VCaP (cell line): ENCODE results near the gene RPL41.

Source experiments
- H3K27ac ChIP-seq: fragments of 450-650 bp; 2 replicates; pipeline ENCODE4 v1.5.1; 2017
- TF ChIP-seq, protein P1 (sequence below): fragments of 450-650 bp; conservative IDR thresholded peaks from 2 replicates; pipeline ENCODE4 v1.5.1; 2017; ENCODE audit warnings: mild to moderate bottlenecking, moderate library complexity

RPL41 gene

DNA sequence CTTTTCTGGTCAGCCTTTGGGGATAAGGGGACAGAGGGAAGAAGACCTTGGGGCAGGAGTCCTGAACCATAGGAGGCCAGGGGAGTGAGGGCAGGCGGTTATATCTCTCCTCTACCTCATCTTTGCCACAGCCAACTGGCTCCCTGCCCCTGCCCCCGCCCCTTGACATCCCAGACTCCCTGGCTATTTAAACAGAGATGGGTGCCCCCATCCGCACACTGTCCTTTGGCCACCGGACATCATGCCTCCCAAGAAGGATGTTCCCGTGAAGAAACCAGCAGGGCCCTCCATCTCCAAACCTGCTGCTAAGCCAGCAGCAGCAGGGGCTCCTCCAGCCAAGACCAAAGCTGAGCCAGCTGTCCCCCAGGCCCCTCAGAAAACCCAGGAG lies 37.2 kb downstream of the RPL41 start:
- no peak overlapping the region; the same call in 1 of the 2 replicates for H3K27ac ChIP-seq
- TF ChIP-seq, protein P1, sequence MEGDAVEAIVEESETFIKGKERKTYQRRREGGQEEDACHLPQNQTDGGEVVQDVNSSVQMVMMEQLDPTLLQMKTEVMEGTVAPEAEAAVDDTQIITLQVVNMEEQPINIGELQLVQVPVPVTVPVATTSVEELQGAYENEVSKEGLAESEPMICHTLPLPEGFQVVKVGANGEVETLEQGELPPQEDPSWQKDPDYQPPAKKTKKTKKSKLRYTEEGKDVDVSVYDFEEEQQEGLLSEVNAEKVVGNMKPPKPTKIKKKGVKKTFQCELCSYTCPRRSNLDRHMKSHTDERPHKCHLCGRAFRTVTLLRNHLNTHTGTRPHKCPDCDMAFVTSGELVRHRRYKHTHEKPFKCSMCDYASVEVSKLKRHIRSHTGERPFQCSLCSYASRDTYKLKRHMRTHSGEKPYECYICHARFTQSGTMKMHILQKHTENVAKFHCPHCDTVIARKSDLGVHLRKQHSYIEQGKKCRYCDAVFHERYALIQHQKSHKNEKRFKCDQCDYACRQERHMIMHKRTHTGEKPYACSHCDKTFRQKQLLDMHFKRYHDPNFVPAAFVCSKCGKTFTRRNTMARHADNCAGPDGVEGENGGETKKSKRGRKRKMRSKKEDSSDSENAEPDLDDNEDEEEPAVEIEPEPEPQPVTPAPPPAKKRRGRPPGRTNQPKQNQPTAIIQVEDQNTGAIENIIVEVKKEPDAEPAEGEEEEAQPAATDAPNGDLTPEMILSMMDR: no peak

DNA sequence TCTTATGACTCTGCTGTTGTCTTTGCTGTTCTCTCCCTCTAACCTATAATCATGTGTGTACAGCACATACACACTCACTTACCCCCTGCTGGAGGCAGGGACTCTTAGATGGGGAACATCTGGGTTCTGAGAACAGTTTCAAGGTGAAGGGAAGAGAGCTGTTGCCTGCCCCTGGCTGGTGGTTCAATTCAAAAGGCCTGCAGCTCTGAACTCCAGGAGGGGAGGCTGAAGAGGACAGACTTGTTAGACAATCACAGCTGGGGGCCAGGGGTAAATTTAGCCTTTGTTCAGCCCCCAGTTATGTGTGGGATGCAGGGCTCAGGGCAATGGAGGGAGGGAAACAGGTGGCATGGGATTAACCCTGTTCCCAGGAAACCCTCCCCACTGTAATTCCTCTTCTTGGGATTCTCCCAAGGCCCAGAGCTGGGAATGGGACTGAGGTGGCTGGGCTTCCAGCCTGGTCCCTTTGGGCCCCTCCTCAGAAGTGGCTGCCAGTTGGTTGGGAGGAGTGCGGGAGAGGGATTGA lies 37.9 kb downstream of the RPL41 start:
- H3K27ac ChIP-seq: no peak overlapping the region; the same call in 1 of the 2 replicates
- TF ChIP-seq, protein P1: no peak

DNA sequence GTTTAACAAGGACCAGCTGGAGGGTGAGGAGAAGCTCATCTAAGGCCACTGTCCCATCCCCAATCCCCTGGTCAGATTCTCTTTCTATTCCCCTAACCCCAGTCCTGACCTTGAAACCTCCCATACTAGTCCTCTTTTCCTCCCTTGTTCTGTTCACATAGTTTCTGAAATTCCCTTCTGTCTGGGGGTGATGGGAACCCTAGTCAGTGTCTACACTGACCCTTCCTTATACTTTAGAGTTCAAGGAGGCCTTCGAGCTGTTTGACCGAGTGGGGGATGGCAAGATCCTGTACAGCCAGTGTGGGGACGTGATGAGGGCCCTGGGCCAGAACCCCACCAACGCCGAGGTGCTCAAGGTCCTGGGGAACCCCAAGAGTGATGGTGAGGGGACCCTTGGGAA lies 38.4 kb downstream of the RPL41 start:
- no peak overlapping the region for H3K27ac ChIP-seq
- TF ChIP-seq, protein P1: no peak

DNA sequence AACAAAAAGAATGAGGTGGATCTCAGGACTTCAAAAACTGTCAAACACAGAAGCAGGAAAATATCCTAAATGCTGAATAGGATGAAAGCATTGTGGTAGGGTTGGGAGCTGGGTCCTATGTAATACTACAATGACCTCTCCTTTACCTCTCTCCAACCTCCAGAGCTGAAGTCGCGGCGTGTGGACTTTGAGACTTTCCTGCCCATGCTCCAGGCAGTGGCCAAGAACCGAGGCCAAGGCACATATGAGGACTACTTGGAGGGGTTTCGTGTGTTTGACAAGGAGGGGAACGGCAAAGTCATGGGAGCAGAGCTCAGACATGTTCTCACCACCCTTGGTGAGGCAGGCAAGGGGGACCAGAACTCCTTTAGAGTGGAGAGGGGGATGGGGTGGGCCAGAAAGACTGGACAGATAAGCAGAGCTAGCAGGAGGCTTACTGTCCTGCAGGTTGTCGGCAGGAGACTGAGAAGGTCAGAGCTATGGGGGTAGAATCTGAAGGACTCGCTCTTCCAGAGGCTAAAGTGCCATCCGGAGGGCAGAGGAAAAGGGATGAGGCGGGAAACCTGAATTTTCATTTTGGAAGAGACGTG lies 38.9 kb downstream of the RPL41 start:
- TF ChIP-seq, protein P1: no peak
- H3K27ac ChIP-seq: peak overlapping the region; percentile 94

DNA sequence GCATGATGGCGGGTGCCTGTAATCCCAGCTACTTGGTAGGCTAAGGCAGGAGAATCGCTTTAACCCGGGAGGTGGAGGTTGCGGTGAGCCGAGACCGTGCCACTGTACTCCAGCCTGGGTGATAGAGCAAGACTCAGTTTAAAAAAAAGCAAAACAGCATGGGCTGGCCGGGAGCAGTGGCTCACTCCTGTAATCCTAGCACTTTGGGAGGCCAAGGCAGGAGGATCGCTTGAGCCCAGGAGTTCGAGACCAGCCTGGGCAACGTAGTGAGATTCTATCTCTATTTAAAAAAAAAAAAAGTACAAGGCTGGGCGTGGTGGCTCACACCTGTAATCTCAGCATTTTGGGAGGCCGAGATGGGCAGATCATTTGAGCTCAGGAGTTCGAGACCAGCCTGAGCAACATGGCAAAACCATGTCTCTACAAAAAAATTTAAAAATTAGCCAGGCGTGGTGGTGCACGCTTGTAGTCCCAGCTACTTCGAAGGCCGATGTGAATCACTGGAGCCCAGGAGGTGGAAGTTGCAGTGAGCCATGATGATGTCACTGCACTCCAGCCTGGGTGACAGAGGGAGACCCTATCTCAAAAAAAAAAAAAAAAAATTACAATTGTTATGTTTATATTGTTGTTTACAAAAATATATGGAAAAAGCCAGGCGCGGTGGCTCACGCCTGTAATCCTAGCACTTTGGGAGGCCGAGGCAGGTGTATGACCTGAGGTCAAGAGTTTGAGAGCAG lies 40.2 kb downstream of the RPL41 start:
- H3K27ac ChIP-seq: peak overlapping the region; percentile 94

DNA sequence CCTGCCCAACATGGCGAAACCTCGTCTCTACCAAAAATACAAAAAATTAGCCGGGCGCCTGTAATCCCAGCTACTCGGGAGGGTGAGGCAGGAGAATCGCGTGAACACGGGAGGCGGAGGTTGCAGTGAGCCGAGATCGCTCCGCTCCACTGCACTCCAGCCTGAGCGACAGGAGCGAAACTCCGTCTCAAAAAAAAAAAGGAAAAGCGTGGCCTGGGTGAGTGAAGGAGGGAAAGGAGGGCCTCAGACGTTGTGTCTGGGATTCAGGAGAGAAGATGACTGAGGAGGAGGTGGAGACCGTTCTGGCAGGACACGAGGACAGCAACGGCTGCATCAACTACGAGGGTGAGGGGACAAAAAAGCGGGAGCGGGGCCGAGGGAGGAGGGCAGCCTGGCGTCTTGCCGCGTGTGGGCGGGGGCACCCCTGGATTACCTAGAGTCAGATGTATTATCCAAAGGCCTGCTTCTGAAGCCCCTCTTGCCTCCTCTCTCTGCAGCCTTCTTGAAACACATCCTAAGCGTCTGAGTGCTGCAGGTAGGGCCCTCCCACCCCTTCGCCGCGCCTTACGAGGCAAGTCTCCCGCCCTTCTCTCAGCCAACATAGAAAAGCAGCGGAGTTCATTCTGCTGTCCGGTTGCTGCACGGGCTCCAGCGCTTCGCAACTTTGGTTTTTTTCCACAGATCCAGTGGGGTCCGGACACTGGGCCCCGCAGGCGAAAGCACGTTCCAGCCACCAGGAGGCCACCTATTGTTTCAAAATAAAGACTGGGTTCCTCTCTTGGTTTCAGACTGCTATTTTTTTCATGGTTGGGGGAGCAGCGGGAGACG lies 41.0 kb downstream of the RPL41 start:
- TF ChIP-seq, protein P1: peak; percentile 62
- peak overlapping the region; percentile 94 for H3K27ac ChIP-seq

DNA sequence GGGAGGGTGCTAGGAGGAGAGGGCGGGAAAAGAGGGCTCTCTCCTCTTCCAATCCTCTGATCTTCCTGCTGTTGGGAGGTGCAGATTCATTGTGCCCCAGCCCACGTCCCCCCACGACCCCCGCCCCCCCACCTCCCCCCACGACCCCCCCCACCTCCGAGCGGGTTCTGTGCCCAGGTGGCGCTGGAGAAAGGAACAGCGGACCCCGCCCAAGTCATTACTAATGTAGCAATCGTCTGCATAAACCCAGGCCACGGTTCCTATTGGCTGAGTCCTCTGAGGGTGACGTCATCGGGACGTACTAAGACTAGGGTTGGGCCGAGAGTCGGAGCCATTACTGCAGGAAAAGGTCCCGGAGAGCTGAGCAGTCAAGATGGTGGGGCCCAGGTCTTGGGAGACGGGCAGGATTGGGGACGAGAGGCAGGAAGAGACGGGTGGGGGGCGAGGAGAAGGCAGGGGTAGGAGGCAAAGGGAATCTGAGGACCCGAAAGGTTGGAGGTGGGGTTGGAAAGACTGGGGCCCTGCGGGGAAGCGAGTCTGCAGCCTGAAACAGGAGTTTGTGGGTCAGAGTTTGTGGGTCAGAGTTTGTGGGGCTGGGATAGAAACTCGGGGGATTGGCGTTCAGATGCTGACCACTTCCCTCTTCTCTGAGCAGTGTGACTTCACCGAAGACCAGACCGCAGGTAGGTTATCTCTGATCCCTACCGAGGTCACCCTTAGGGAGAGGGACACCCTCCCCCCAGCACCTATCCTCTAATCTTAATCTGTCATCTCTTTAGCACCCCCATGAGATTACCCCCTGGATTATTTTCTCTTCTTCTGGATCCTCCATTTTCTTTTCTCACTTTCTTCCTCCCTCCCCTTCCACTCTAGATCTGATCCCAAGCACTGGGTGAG lies 41.8 kb downstream of the RPL41 start, which contains the start of gene MYL6:
Gene MYL6 (plus strand): TSS at position 331 of the 897 bp plus-strand sequence. CDS start 43 bp downstream, at position 374.
- H3K27ac ChIP-seq: peak within 1 kb of the TSS; percentile 94
- TF ChIP-seq, protein P1: no peak; the same call in 1 of the 2 replicates
